SK-N-SH (cell line): ENCODE measurements around the gene CREBRF. TPM values are rescaled to one million over a fixed set of nuclear protein-coding genes. Genes with fewer than 3 reads are reported as not detected.

ENCODE experiments used
- CTCF ChIA-PET: fragments of 300-600, 350-600 bp; formaldehyde crosslinking; extraction: SDS; loops from one replicate; lab custom pipeline; 2021; lab: Yijun Ruan, JAX
- POLR2A ChIA-PET: fragments of 350-600 bp; sonication (Branson Sonifier 250); formaldehyde crosslinking; extraction: SDS; loops from one replicate; lab custom pipeline; 2020; ENCODE audit warnings: antibody characterized with exemption, inconsistent platforms; lab: Yijun Ruan, JAX
- DNase-seq: peaks from one replicate; pipeline ENCODE4 v3.0.0; 2012
- H2AFZ ChIP-seq: fragments of 200-600 bp; sonication (generic); 2 replicates; pipeline ENCODE4 v1.8.1; 2016; ENCODE audit warnings: antibody characterized with exemption, mild to moderate bottlenecking, low read depth
- H3F3A ChIP-seq: fragments of 200-600 bp; sonication (generic); replicated peaks from 2 replicates; pipeline ENCODE3; 2016; ENCODE audit warnings: antibody characterized with exemption, mild to moderate bottlenecking; ENCODE audit not compliant: insufficient read depth
- H3K27ac ChIP-seq, 2 experiments: fragments of 200-500 bp in 1 of 2; fragments of 200-600 bp in 1 of 2; sonication (Bioruptor generic) in 1 of 2; sonication (generic), shearing (Covaris generic) in 1 of 2; 2 replicates each; pipeline versions ENCODE4 v1.5.1 to v1.6.1; 2014 to 2016; ENCODE audit warnings: low read depth in 2 of 2, inconsistent platforms in 1 of 2, low read length in 1 of 2, mild to moderate bottlenecking in 1 of 2, mixed read lengths in 1 of 2
- H3K27me3 ChIP-seq: fragments of 200-600 bp; sonication (generic), shearing (Covaris generic); 2 replicates; pipeline ENCODE4 v1.6.1; 2016; ENCODE audit warnings: mixed run types; ENCODE audit not compliant: insufficient read depth
- H3K36me3 ChIP-seq, 2 experiments: fragments of 200-500 bp in 1 of 2; fragments of 200-600 bp in 1 of 2; sonication (Bioruptor generic) in 1 of 2; sonication (generic) in 1 of 2; replicated peaks in 1 of 2; 2 replicates each; pipeline versions ENCODE3 to v1.5.1; 2014 to 2016; ENCODE audit warnings: low read length in 1 of 2, mild to moderate bottlenecking in 1 of 2; ENCODE audit not compliant: insufficient read depth in 2 of 2, control insufficient read depth in 1 of 2
- H3K4me1 ChIP-seq, 2 experiments: fragments of 200-500 bp in 1 of 2; fragments of 200-600 bp in 1 of 2; sonication (Bioruptor generic) in 1 of 2; sonication (generic), shearing (Covaris generic) in 1 of 2; 2 replicates each; pipeline versions ENCODE4 v1.5.1 to v1.6.1; 2014 to 2016; ENCODE audit warnings: low read depth in 1 of 2, low read length in 1 of 2, mixed run types in 1 of 2; ENCODE audit not compliant: insufficient read depth in 2 of 2, control insufficient read depth in 1 of 2
- H3K4me2 ChIP-seq: fragments of 200-600 bp; sonication (generic), shearing (Covaris generic); 2 replicates; pipeline ENCODE4 v1.6.1; 2017; ENCODE audit warnings: mixed run types
- H3K4me3 ChIP-seq, 2 experiments: fragments of 200-500 bp in 1 of 2; fragments of 200-600 bp in 1 of 2; sonication (Bioruptor generic) in 1 of 2; sonication (generic), shearing (Covaris generic) in 1 of 2; 2 replicates each; pipeline versions ENCODE4 v1.5.1 to v1.8.1; 2014 to 2016; ENCODE audit warnings: low read depth in 2 of 2, inconsistent platforms in 1 of 2, low read length in 1 of 2, mild to moderate bottlenecking in 1 of 2, mixed read lengths in 1 of 2, moderate library complexity in 1 of 2
- H3K79me2 ChIP-seq: fragments of 200-600 bp; sonication (generic); 2 replicates; pipeline ENCODE4 v1.8.1; 2017; ENCODE audit warnings: mild to moderate bottlenecking; ENCODE audit not compliant: insufficient read depth
- H3K9ac ChIP-seq: fragments of 200-600 bp; sonication (generic); 2 replicates; pipeline ENCODE4 v1.6.1; 2017; ENCODE audit warnings: mixed run types
- H3K9me2 ChIP-seq: fragments of 200-600 bp; sonication (generic); 2 replicates; pipeline ENCODE4 v1.6.1; 2017; ENCODE audit warnings: mixed run types
- H3K9me3 ChIP-seq: fragments of 200-600 bp; sonication (generic); 2 replicates; pipeline ENCODE4 v1.6.1; 2017; ENCODE audit warnings: mixed run types, mild to moderate bottlenecking, moderate library complexity
- H4K20me1 ChIP-seq: fragments of 200-600 bp; sonication (generic); 2 replicates; pipeline ENCODE4 v1.6.1; 2017; ENCODE audit warnings: mild to moderate bottlenecking, mixed run types; ENCODE audit not compliant: insufficient read depth
- CHD2 ChIP-seq: fragments of 150-350 bp; IDR thresholded peaks from 2 replicates; pipeline ENCODE4 v1.6.1; 2018; ENCODE audit warnings: low read length; ENCODE audit not compliant: partially characterized antibody
- ELF1 ChIP-seq: IDR thresholded peaks from 2 replicates; pipeline ENCODE4 v1.4.0; 2012
- EZH2phosphoT487 ChIP-seq: fragments of 200-600 bp; sonication (generic); IDR thresholded peaks from 2 replicates; pipeline ENCODE4 v1.6.1; 2017; ENCODE audit warnings: low read depth, mixed run types, mild to moderate bottlenecking, antibody characterized with exemption, moderate library complexity, borderline replicate concordance
- FOSL2 ChIP-seq: IDR thresholded peaks from 2 replicates; pipeline ENCODE4 v1.4.0; 2012; ENCODE audit warnings: low read depth, mild to moderate bottlenecking, moderate library complexity, borderline replicate concordance
- GABPA ChIP-seq: IDR thresholded peaks from 2 replicates; pipeline ENCODE4 v1.4.0; 2012; ENCODE audit warnings: low read depth, mild to moderate bottlenecking
- GATA2 ChIP-seq: sonication (generic); formaldehyde crosslinking; IDR thresholded peaks from 2 replicates; pipeline ENCODE4 v1.5.0; 2020; ENCODE audit warnings: mild to moderate bottlenecking, missing genetic modification reagents
- MXI1 ChIP-seq: IDR thresholded peaks from 2 replicates; pipeline ENCODE4 v1.6.1; 2012; ENCODE audit warnings: mild to moderate bottlenecking, low read depth, low read length, improper control_type of control experiment
- NFIC ChIP-seq: IDR thresholded peaks from 2 replicates; pipeline ENCODE4 v1.4.0; 2012; ENCODE audit warnings: borderline replicate concordance
- NRF1 ChIP-seq: IDR thresholded peaks from 2 replicates; pipeline ENCODE4 v1.6.1; 2012; ENCODE audit warnings: low read depth, mild to moderate bottlenecking, low read length
- RAD21 ChIP-seq: IDR thresholded peaks from 2 replicates; pipeline ENCODE4 v1.6.1; 2012; ENCODE audit warnings: mild to moderate bottlenecking, low read length
- REST ChIP-seq: IDR thresholded peaks from 2 replicates; pipeline ENCODE4 v1.6.1; 2012; ENCODE audit warnings: mild to moderate bottlenecking, low read depth, low read length, moderate library complexity
- RXRA ChIP-seq: IDR thresholded peaks from 2 replicates; pipeline ENCODE4 v1.4.0; 2012; ENCODE audit warnings: low read depth, mild to moderate bottlenecking, borderline replicate concordance
- SIN3A ChIP-seq: IDR thresholded peaks from 2 replicates; pipeline ENCODE4 v1.6.1; 2012; ENCODE audit warnings: low read depth, mild to moderate bottlenecking, low read length, moderate library complexity, borderline replicate concordance
- SMC3 ChIP-seq: IDR thresholded peaks from 2 replicates; pipeline ENCODE4 v1.6.1; 2012; ENCODE audit warnings: low read depth, low read length, improper control_type of control experiment
- TCF12 ChIP-seq: IDR thresholded peaks from 2 replicates; pipeline ENCODE4 v1.4.0; 2012
- WGBS: methylation state at CpG from one replicate; pipeline ENCODE4 v1.1.6; 2017; ENCODE audit warnings: low lambda C conversion rate; 5-methylcytosine and 5-hydroxymethylcytosine counted together
- polyA plus RNA-seq, 3 experiments: library from polyadenylated mRNA; depleted of rRNA; stranded (reverse); fragments of >200 nt; gene quantifications; 2 replicates each; pipeline ENCODE4 v1.2.3, GENCODE V29; 2012

Gene CREBRF
- polyA plus RNA-seq, 1 of the 3 experiments (the other 2 are of a cell fraction): 2.4 TPM

GRCh38 chr5:173114536-173114935, 58.4 kb downstream of the CREBRF start:
- no peaks in the 10 kb centered on the region for H4K20me1 ChIP-seq
- ChIA-PET POLR2A (no interaction called here), CTCF (interaction anchor here (1.1 kb wide), 1 partner anchor 21 kb away, joined by 3 read pairs; no protein-coding TSS in a partner anchor)
- 0 out of 2 replicates have a peak, but pooled peaks cover 2% of the 10 kb centered on the region for H3K9me3 ChIP-seq
- H3K9ac ChIP-seq: no peak overlapping the region
- no peaks in the 10 kb centered on the region for H3K27me3 ChIP-seq
- WGBS: 100% methylated on average over 1 of the region's 1 CpG
- no peak overlapping the region for H3K4me3 ChIP-seq
- no peak overlapping the region for H3K27ac ChIP-seq
- no peaks in the 10 kb centered on the region for H3F3A ChIP-seq
- peaks cover 14 to 25% of the 10 kb centered on the region in 2 experiments for H3K36me3 ChIP-seq
- no peaks in the 10 kb centered on the region for H3K9me2 ChIP-seq
- no peaks in the 10 kb centered on the region for H3K79me2 ChIP-seq
- no peak overlapping the region for H3K4me2 ChIP-seq
- no peak for DNase-seq
- TF ChIP-seq SIN3A (no peak), NFIC (no peak), ELF1 (no peak), TCF12 (no peak), GATA2 (CRISPR knock-in tag) (no peak), RAD21 (no peak), MXI1 (no peak)
- no peak overlapping the region for H2AFZ ChIP-seq
- H3K4me1 ChIP-seq: no peaks in the 10 kb centered on the region

DNA sequence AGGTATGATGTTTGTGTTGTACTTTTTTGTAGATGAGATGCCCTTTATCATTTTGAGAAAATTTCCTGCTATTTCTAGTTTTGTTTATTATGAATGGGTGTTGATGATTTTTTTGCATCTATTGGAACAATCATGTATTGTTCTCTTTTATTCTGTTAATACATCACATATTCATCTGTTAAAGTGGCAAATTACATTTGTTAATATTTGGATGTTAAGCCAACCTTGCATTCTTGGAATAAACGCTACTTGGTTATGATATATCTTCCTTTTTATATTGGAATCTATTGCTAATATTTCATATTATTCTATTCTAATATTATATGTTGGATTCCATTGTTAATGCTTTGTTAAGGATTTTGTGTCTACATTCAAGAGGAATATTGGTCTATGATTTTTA, 63.6 kb downstream of the CREBRF start:
- Histone ChIP-seq H2AFZ (no peak overlapping the region), H3K4me3 (no peak overlapping the region), H3K27ac (no peak overlapping the region), H3K9ac (no peak overlapping the region), H3K4me2 (no peak overlapping the region), H3K9me2 (no peaks in the 10 kb centered on the region), H3K9me3 (peaks cover 10% of the 10 kb centered on the region; the same call in 1 of the 2 replicates), H4K20me1 (no peaks in the 10 kb centered on the region), H3K36me3 (peaks cover 6 to 18% of the 10 kb centered on the region in 2 experiments), H3K4me1 (no peaks in the 10 kb centered on the region), H3K79me2 (no peaks in the 10 kb centered on the region), H3K27me3 (no peaks in the 10 kb centered on the region), H3F3A (peaks cover 6% of the 10 kb centered on the region)
- ChIA-PET CTCF (no interaction called here), POLR2A (no interaction called here)
- DNase-seq: no peak
- TF ChIP-seq FOSL2 (no peak), NRF1 (no peak), SMC3 (no peak), SIN3A (no peak), REST (no peak), CHD2 (no peak), GABPA (no peak), EZH2phosphoT487 (no peak), RXRA (no peak)
- 95% methylated on average over 1 of the region's 1 CpG for WGBS
